Measurements from ENCODE around the gene COL15A1. TPM values are rescaled to one million over a fixed set of nuclear protein-coding genes. Genes with fewer than 3 reads are reported as not detected.
"Not testable (repeated sequence)": the region's sequence is repeated elsewhere in the genome, so short reads cannot be mapped to it uniquely, and the experiment has no call there.

The COL15A1 gene
- total RNA-seq, 1 experiment from 2014 or later: not detected

GRCh38 chr9:99096409-99096808 is 152.7 kb downstream of the COL15A1 start:
- intact Hi-C loops (cut with micrococcal nuclease): no loop called here
- no TSS peak for BruUV-seq (replicated peaks)
- Mint-ChIP-seq H3K27me3 (ENCODE audit: insufficient read depth, unreplicated experiment) (no peaks in the 10 kb centered on the region), H3K4me1 (ENCODE audit: insufficient read depth, unreplicated experiment) (no peaks in the 10 kb centered on the region), H3K27ac (ENCODE audit: low read depth, unreplicated experiment) (no peak overlapping the region), H3K9me3 (ENCODE audit: unreplicated experiment) (no peaks in the 10 kb centered on the region), H3K4me3 (ENCODE audit: unreplicated experiment) (no peak overlapping the region), H3K36me3 (ENCODE audit: insufficient read depth, unreplicated experiment) (no peaks in the 10 kb centered on the region)
- POLR2A ChIA-PET: no interaction called here
- DNase-seq (ENCODE audit: unreplicated experiment): no peak
- CTCF ChIA-PET: interaction anchor here (0.6 kb wide), 1 partner anchor 249 kb away, joined by 3 read pairs; no protein-coding TSS in a partner anchor
- TF ChIP-seq CTCF (IDR thresholded peaks at IDR 0.05; ENCODE audit: unreplicated experiment): no peak

DNA sequence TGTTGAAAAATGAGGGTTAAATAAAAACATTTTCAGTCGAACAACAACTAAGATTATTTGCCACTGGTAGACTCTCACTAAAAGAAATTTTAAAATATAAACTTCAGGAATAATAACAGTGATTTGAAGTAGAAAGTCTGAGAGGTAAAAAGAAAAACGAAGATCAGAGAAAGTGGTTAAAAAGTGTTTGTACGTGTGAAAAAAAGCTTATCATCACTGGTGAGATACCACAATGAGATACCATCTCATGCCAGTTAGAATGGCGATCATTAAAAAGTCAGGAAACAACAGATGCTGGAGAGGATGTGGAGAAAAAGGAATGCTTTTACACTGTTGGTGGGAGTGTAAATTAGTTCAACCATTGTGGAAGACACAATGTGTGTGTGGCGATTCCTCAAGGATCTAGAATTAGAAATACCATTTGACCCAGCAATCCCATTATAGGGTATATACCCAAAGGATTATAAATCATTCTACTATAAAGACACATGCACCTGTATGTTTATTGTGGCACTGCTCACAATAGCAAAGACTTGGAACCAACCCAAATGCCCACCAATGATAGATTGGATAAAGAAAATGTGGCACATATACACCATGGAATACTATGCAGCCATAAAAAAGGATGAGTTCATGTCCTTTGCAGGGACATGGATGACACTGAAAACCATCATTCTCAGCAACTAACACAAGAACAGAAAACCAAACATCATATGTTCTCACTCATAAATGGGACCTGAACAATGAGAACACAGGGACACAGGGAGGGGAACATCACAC is 156.3 kb downstream of the COL15A1 start:
- H3K36me3 Mint-ChIP-seq (ENCODE audit: insufficient read depth, unreplicated experiment); DNase-seq (ENCODE audit: unreplicated experiment); POLR2A ChIA-PET; BruUV-seq (replicated peaks); H3K9me3 Mint-ChIP-seq (ENCODE audit: unreplicated experiment); CTCF ChIA-PET; H3K4me3 Mint-ChIP-seq (ENCODE audit: unreplicated experiment); H3K27me3 Mint-ChIP-seq (ENCODE audit: insufficient read depth, unreplicated experiment); intact Hi-C loops (cut with micrococcal nuclease); H3K27ac Mint-ChIP-seq (ENCODE audit: low read depth, unreplicated experiment): not testable (repeated sequence)
- peaks cover 18% of the 10 kb centered on the region for H3K4me1 Mint-ChIP-seq (ENCODE audit: insufficient read depth, unreplicated experiment)

DNA sequence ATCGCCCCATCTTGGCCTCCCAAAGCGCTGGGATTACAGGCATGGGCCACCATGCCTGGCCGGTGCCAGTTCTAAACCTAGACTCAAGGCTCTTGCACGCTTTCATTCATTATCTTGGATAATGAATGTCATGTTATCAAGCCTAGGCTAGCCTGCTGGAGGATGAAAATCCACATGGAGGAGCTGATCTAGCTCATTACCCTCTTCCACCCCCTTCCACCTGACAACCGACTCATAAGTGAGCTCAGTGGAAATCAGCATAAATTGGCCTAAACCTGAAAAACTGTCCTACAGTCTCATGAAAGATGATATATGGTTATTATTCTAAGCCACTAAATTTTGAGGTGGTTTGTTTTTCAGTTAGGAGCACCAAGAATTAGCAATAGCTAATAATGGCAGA is 157.6 kb downstream of the COL15A1 start:
- intact Hi-C loops (cut with micrococcal nuclease): no loop called here
- Mint-ChIP-seq H3K36me3 (ENCODE audit: insufficient read depth, unreplicated experiment) (no peaks in the 10 kb centered on the region), H3K9me3 (ENCODE audit: unreplicated experiment) (no peaks in the 10 kb centered on the region), H3K27me3 (ENCODE audit: insufficient read depth, unreplicated experiment) (no peaks in the 10 kb centered on the region), H3K4me3 (ENCODE audit: unreplicated experiment) (no peak overlapping the region), H3K27ac (ENCODE audit: low read depth, unreplicated experiment) (no peak overlapping the region), H3K4me1 (ENCODE audit: insufficient read depth, unreplicated experiment) (peaks cover 23% of the 10 kb centered on the region)
- POLR2A ChIA-PET: interaction anchor here (0.7 kb wide), 1 partner anchor 16 kb away, joined by 3 read pairs; no protein-coding TSS in a partner anchor
- CTCF ChIA-PET: interaction anchor here (0.8 to 1.1 kb wide), 2 partner anchors 10 to 103 kb away, joined by 3 to 6 read pairs; no protein-coding TSS in a partner anchor
- TF ChIP-seq CTCF (IDR thresholded peaks at IDR 0.05; ENCODE audit: unreplicated experiment): no peak
- no peak for DNase-seq (ENCODE audit: unreplicated experiment)
- BruUV-seq (replicated peaks): no TSS peak

DNA sequence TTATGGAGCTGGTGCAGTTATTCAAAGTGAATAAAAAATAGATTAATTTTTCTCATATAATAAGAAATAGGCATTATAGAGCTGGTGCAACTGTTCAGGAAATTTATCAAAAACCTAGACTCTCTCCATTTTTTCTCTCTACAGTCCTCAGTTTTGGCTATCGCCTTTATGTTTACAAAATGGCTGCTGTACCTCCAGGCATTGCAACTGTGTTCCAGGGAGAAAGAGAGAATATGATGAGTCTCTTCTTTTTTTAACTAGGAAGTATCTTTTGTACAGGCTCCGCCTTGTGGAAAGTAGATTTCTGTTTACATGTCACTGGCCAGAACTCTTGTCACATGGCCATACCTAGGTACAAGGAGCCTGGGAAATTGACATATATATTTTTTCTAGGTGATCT is 158.1 kb downstream of the COL15A1 start:
- CTCF ChIA-PET: interaction anchor here (0.6 to 1.1 kb wide), 3 partner anchors 10 to 103 kb away, joined by 3 to 6 read pairs (median 3); no protein-coding TSS in a partner anchor
- Mint-ChIP-seq H3K27me3 (ENCODE audit: insufficient read depth, unreplicated experiment) (no peaks in the 10 kb centered on the region), H3K9me3 (ENCODE audit: unreplicated experiment) (no peaks in the 10 kb centered on the region), H3K4me3 (ENCODE audit: unreplicated experiment) (no peak overlapping the region), H3K4me1 (ENCODE audit: insufficient read depth, unreplicated experiment) (peaks cover 24% of the 10 kb centered on the region), H3K36me3 (ENCODE audit: insufficient read depth, unreplicated experiment) (no peaks in the 10 kb centered on the region), H3K27ac (ENCODE audit: low read depth, unreplicated experiment) (no peak overlapping the region)
- no peak for DNase-seq (ENCODE audit: unreplicated experiment)
- POLR2A ChIA-PET: interaction anchor here (0.7 kb wide), 1 partner anchor 17 kb away, joined by 3 read pairs; no protein-coding TSS in a partner anchor
- intact Hi-C loops (cut with micrococcal nuclease): no loop called here
- no TSS peak for BruUV-seq (replicated peaks)
- TF ChIP-seq CTCF (IDR thresholded peaks at IDR 0.05; ENCODE audit: unreplicated experiment): no peak

Measured in MCF 10A (cell line).